Measurements from ENCODE around the gene C20orf96.

DNA sequence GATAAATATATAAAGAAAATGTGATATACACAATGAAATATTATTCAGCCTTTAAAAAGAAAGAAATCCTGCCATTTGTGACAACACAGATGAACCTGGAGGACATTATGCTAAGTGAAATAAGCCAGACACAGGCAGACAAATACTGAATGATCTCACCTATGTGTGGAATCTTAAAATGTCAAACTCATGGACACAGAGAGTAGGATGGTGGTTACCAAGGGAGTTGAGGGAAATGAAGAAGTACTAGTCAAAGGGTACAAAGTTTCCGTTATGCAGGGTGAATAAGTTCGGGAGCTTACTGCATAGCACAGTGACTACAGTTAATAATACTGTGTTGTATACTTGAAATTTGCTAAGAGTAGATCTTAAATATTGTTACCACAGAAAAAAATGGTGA is 47.6 kb downstream of the C20orf96 start:
- TF ChIP-seq, protein P1, sequence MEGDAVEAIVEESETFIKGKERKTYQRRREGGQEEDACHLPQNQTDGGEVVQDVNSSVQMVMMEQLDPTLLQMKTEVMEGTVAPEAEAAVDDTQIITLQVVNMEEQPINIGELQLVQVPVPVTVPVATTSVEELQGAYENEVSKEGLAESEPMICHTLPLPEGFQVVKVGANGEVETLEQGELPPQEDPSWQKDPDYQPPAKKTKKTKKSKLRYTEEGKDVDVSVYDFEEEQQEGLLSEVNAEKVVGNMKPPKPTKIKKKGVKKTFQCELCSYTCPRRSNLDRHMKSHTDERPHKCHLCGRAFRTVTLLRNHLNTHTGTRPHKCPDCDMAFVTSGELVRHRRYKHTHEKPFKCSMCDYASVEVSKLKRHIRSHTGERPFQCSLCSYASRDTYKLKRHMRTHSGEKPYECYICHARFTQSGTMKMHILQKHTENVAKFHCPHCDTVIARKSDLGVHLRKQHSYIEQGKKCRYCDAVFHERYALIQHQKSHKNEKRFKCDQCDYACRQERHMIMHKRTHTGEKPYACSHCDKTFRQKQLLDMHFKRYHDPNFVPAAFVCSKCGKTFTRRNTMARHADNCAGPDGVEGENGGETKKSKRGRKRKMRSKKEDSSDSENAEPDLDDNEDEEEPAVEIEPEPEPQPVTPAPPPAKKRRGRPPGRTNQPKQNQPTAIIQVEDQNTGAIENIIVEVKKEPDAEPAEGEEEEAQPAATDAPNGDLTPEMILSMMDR (IDR thresholded peaks at IDR 0.05), result no peak
- TF ChIP-seq EZH2 (IDR thresholded peaks at IDR 0.05; ENCODE audit: borderline replicate concordance, insufficient read depth, low read depth, low read length, poor library complexity, severe bottlenecking), result no peak
